SK-N-SH treated with all-trans-retinoic acid at 6 μM for 48 hours (cell line): Measurements from ENCODE around the gene CACNA1B.

Source experiments
- ATAC-seq: fragments of 200-7000 bp; cut with Tn5 transposase; 3 replicates; pipeline ENCODE4 v1.9.1; 2020; ENCODE audit warnings: mild to moderate bottlenecking, moderate library complexity
- ARNTL ChIP-seq: fragments of 450-650 bp; formaldehyde crosslinking; IDR thresholded peaks from 2 replicates; pipeline ENCODE4 v1.5.0; 2020; ENCODE audit warnings: low read depth, mild to moderate bottlenecking, moderate library complexity, borderline replicate concordance
- BACH2 ChIP-seq: fragments of 250-450 bp; sonication (Bioruptor Pico); IDR thresholded peaks from 2 replicates; pipeline ENCODE4 v1.9.0; 2021; ENCODE audit warnings: mild to moderate bottlenecking, borderline replicate concordance
- CREB5 ChIP-seq: fragments of 250-450 bp; sonication (Bioruptor Pico); IDR thresholded peaks from 2 replicates; pipeline ENCODE4 v1.5.1; 2020; ENCODE audit warnings: low read depth, mild to moderate bottlenecking, moderate library complexity
- CSDC2 ChIP-seq: fragments of 250-450 bp; sonication (Bioruptor Pico); IDR thresholded peaks from 2 replicates; pipeline ENCODE4 v1.5.0; 2020; ENCODE audit warnings: mild to moderate bottlenecking, moderate library complexity
- ESRRG ChIP-seq: fragments of 250-450 bp; sonication (Bioruptor Pico); IDR thresholded peaks from 2 replicates; pipeline ENCODE4 v1.6.1; 2021; ENCODE audit warnings: mild to moderate bottlenecking
- GLIS3 ChIP-seq: fragments of 250-450 bp; sonication (Bioruptor Pico); IDR thresholded peaks from 2 replicates; pipeline ENCODE4 v1.5.0; 2020; ENCODE audit warnings: mild to moderate bottlenecking, moderate library complexity
- ISL1 ChIP-seq: fragments of 250-450 bp; sonication (Bioruptor Pico); IDR thresholded peaks from 2 replicates; pipeline ENCODE4 v2.1.2; 2022; ENCODE audit warnings: mild to moderate bottlenecking, moderate library complexity
- OSR1 ChIP-seq: fragments of 250-450 bp; sonication (Bioruptor Pico); IDR thresholded peaks from 2 replicates; pipeline ENCODE4 v1.8.0; 2022; ENCODE audit warnings: moderate library complexity, mild to moderate bottlenecking, inconsistent platforms
- POU6F1 ChIP-seq: fragments of 250-450 bp; sonication (Bioruptor Pico); IDR thresholded peaks from 2 replicates; pipeline ENCODE4 v1.8.0; 2021; ENCODE audit warnings: low read depth, mild to moderate bottlenecking, moderate library complexity, borderline replicate concordance
- PPARA ChIP-seq: fragments of 250-450 bp; sonication (Bioruptor Pico); IDR thresholded peaks from 2 replicates; pipeline ENCODE4 v1.5.0; 2020; ENCODE audit warnings: mild to moderate bottlenecking, borderline replicate concordance
- RARB ChIP-seq: fragments of 250-450 bp; sonication (Bioruptor Pico); IDR thresholded peaks from 2 replicates; pipeline ENCODE4 v1.8.0; 2021; ENCODE audit warnings: mild to moderate bottlenecking, moderate library complexity
- SNAI2 ChIP-seq: fragments of 250-450 bp; sonication (Bioruptor Pico); IDR thresholded peaks from 2 replicates; pipeline ENCODE4 v1.5.0; 2020; ENCODE audit warnings: mild to moderate bottlenecking, moderate library complexity
- TCF4 ChIP-seq: fragments of 250-450 bp; sonication (Bioruptor Pico); IDR thresholded peaks from 2 replicates; pipeline ENCODE4 v1.8.0; 2021; ENCODE audit warnings: mild to moderate bottlenecking, moderate library complexity, borderline replicate concordance
- TOX ChIP-seq: fragments of 250-450 bp; sonication (Bioruptor Pico); IDR thresholded peaks from 2 replicates; pipeline ENCODE4 v1.8.0; 2021; ENCODE audit warnings: mild to moderate bottlenecking, moderate library complexity, borderline replicate concordance
- TSHZ2 ChIP-seq: fragments of 250-450 bp; sonication (Bioruptor Pico); IDR thresholded peaks from 2 replicates; pipeline ENCODE4 v1.5.0; 2020; ENCODE audit warnings: mild to moderate bottlenecking, moderate library complexity
- ZC3H10 ChIP-seq: fragments of 250-450 bp; sonication (Bioruptor Pico); IDR thresholded peaks from 2 replicates; pipeline ENCODE4 v1.5.1; 2021; ENCODE audit warnings: mild to moderate bottlenecking, moderate library complexity
- ZFP3 ChIP-seq: fragments of 250-450 bp; sonication (Bioruptor Pico); IDR thresholded peaks from 2 replicates; pipeline ENCODE4 v1.5.0; 2020; ENCODE audit warnings: mild to moderate bottlenecking, moderate library complexity
- ZNF565 ChIP-seq: fragments of 450-650 bp; formaldehyde crosslinking; conservative IDR thresholded peaks from 2 replicates; pipeline ENCODE4 v1.5.0; 2020; ENCODE audit warnings: low read depth, mild to moderate bottlenecking, moderate library complexity
- ZNF70 ChIP-seq: fragments of 450-650 bp; formaldehyde crosslinking; IDR thresholded peaks from 2 replicates; pipeline ENCODE4 v1.5.0; 2020; ENCODE audit warnings: mild to moderate bottlenecking, moderate library complexity
- ZNF8 ChIP-seq: fragments of 450-650 bp; formaldehyde crosslinking; IDR thresholded peaks from 2 replicates; pipeline ENCODE4 v1.5.0; 2020; ENCODE audit warnings: mild to moderate bottlenecking, moderate library complexity
- TF ChIP-seq, protein P1 (sequence below): fragments of 250-450 bp; sonication (Bioruptor Pico); IDR thresholded peaks from 2 replicates; pipeline ENCODE4 v1.5.1; 2021; ENCODE audit warnings: mild to moderate bottlenecking, moderate library complexity
- TF ChIP-seq, protein P2 (sequence below): fragments of 250-450 bp; sonication (Bioruptor Pico); IDR thresholded peaks from 2 replicates; pipeline ENCODE4 v1.8.0; 2020; ENCODE audit warnings: mild to moderate bottlenecking, moderate library complexity, borderline replicate concordance

The CACNA1B gene

GRCh38 chr9:138021251-138022056, 143.9 kb downstream of the CACNA1B start:
- TF ChIP-seq GLIS3 (CRISPR knock-in tag) (no peak), CSDC2 (CRISPR knock-in tag) (no peak), ARNTL (CRISPR knock-in tag) (no peak), PPARA (no peak), POU6F1 (no peak), TOX (CRISPR knock-in tag) (no peak), ISL1 (CRISPR knock-in tag) (no peak), CREB5 (no peak), ZFP3 (CRISPR knock-in tag) (no peak), ZNF70 (CRISPR knock-in tag) (no peak), TSHZ2 (CRISPR knock-in tag) (no peak), ZC3H10 (no peak), ZNF565 (CRISPR knock-in tag) (no peak), OSR1 (CRISPR knock-in tag) (no peak), ESRRG (CRISPR knock-in tag) (no peak), BACH2 (CRISPR knock-in tag) (no peak), TCF4 (CRISPR knock-in tag) (no peak), SNAI2 (CRISPR knock-in tag) (no peak)
- TF ChIP-seq, protein P1, sequence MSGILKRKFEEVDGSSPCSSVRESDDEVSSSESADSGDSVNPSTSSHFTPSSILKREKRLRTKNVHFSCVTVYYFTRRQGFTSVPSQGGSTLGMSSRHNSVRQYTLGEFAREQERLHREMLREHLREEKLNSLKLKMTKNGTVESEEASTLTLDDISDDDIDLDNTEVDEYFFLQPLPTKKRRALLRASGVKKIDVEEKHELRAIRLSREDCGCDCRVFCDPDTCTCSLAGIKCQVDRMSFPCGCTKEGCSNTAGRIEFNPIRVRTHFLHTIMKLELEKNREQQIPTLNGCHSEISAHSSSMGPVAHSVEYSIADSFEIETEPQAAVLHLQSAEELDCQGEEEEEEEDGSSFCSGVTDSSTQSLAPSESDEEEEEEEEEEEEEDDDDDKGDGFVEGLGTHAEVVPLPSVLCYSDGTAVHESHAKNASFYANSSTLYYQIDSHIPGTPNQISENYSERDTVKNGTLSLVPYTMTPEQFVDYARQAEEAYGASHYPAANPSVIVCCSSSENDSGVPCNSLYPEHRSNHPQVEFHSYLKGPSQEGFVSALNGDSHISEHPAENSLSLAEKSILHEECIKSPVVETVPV (CRISPR knock-in tag) = no peak
- TF ChIP-seq, protein P2, sequence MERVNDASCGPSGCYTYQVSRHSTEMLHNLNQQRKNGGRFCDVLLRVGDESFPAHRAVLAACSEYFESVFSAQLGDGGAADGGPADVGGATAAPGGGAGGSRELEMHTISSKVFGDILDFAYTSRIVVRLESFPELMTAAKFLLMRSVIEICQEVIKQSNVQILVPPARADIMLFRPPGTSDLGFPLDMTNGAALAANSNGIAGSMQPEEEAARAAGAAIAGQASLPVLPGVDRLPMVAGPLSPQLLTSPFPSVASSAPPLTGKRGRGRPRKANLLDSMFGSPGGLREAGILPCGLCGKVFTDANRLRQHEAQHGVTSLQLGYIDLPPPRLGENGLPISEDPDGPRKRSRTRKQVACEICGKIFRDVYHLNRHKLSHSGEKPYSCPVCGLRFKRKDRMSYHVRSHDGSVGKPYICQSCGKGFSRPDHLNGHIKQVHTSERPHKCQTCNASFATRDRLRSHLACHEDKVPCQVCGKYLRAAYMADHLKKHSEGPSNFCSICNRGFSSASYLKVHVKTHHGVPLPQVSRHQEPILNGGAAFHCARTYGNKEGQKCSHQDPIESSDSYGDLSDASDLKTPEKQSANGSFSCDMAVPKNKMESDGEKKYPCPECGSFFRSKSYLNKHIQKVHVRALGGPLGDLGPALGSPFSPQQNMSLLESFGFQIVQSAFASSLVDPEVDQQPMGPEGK (CRISPR knock-in tag) = no peak
- ATAC-seq = no peak

GRCh38 chr9:138022121-138022741, 144.6 kb downstream of the CACNA1B start:
- ATAC-seq = no peak
- TF ChIP-seq TOX (CRISPR knock-in tag) (no peak), BACH2 (CRISPR knock-in tag) (no peak), ZNF8 (no peak), RARB (no peak), CREB5 (no peak), ISL1 (CRISPR knock-in tag) (no peak)
- TF ChIP-seq, protein P2 (CRISPR knock-in tag) = no peak
